ENCODE data around the gene CKAP4.
A peak's percentile ranks its signal among the peaks of the same experiment; 100 is the strongest.
"Not testable (repeated sequence)": the region's sequence is repeated elsewhere in the genome, so short reads cannot be mapped to it uniquely, and the experiment has no call there.

Gene CKAP4

GRCh38 chr12:106247674-106248311, at the start of gene CKAP4:
Gene CKAP4 (minus strand): TSS chr12:106248020. CDS start chr12:106247851, 169 bp downstream.
- peak; percentile 31 for DNase-seq

- DNase-seq: no peak
These were observed 49.3 kb upstream of the CKAP4 start for GRCh38 chr12:106297075-106297474.

GRCh38 chr12:106296179-106296877, 48.5 kb upstream of the CKAP4 start:
- no peak for DNase-seq

- DNase-seq: no peak
These were observed 44.5 kb upstream of the CKAP4 start for GRCh38 chr12:106292339-106292738.

GRCh38 chr12:106291342-106291741, 43.5 kb upstream of the CKAP4 start:
- DNase-seq: no peak

- DNase-seq: no peak
These were observed 42.8 kb upstream of the CKAP4 start for GRCh38 chr12:106290666-106291065.

- DNase-seq: no peak
These were observed 41.4 kb upstream of the CKAP4 start for GRCh38 chr12:106289196-106289681.

GRCh38 chr12:106288494-106289195, 40.8 kb upstream of the CKAP4 start:
- no peak for DNase-seq

- no peak for DNase-seq
These were observed 40.3 kb upstream of the CKAP4 start for GRCh38 chr12:106288101-106288493.

GRCh38 chr12:106287364-106287763, 39.5 kb upstream of the CKAP4 start:
- DNase-seq: no peak

- not testable (repeated sequence) for DNase-seq
These were observed 38.8 kb upstream of the CKAP4 start for GRCh38 chr12:106286576-106287162.

- no peak for DNase-seq
These were observed 38.2 kb upstream of the CKAP4 start for GRCh38 chr12:106285982-106286381.

GRCh38 chr12:106284358-106285105, 36.7 kb upstream of the CKAP4 start:
- DNase-seq: peak; percentile 78

- DNase-seq: no peak
These were observed 34.8 kb upstream of the CKAP4 start for GRCh38 chr12:106282457-106283097.

GRCh38 chr12:106281804-106282203, 34.0 kb upstream of the CKAP4 start:
- DNase-seq: no peak

- no peak for DNase-seq
These were observed 33.4 kb upstream of the CKAP4 start for GRCh38 chr12:106281056-106281782.

- no peak for DNase-seq
These were observed 32.3 kb upstream of the CKAP4 start for GRCh38 chr12:106280106-106280505.

GRCh38 chr12:106276032-106276740, 28.4 kb upstream of the CKAP4 start:
- no peak for DNase-seq

GRCh38 chr12:106275458-106275857, 27.6 kb upstream of the CKAP4 start:
- no peak for DNase-seq

- DNase-seq: no peak
These were observed 26.8 kb upstream of the CKAP4 start for GRCh38 chr12:106274575-106275121.
